Kidney (tissue), 14 donors: ENCODE measurements around the gene CRLF1. TPM values are rescaled to one million over a fixed set of nuclear protein-coding genes. Genes with fewer than 3 reads are reported as not detected.
A peak's percentile ranks its signal among the peaks of the same experiment; 100 is the strongest.

ENCODE experiments used
- DNase-seq, 5 donors: peaks; one replicate each; pipeline ENCODE4 v3.0.0-alpha.2; 2013 to 2020
- FAIRE-seq: peaks from 2 replicates; lab custom pipeline; 2012; peaks lifted over from hg19 to GRCh38; lab: Jason Lieb, UNC
- H3K27ac ChIP-seq, 2 donors: one replicate each; pipeline ENCODE4 v1.7.0; 2013; ENCODE audit warnings: low read depth in 2 of 2, low read length in 2 of 2, inconsistent platforms in 1 of 2
- H3K27me3 ChIP-seq: one replicate; pipeline ENCODE4 v1.7.1; 2013; ENCODE audit warnings: low read length, inconsistent platforms; ENCODE audit not compliant: control insufficient read depth, insufficient read depth
- H3K36me3 ChIP-seq, 3 donors: one replicate each; pipeline versions ENCODE4 v1.7.0 to v1.7.1; 2013; ENCODE audit warnings: low read length in 3 of 3, control low read depth in 1 of 3, inconsistent platforms in 1 of 3; ENCODE audit not compliant: insufficient read depth in 3 of 3, control insufficient read depth in 2 of 3
- H3K4me1 ChIP-seq, 3 donors: one replicate each; pipeline versions ENCODE4 v1.7.0 to v1.7.1; 2013; ENCODE audit warnings: low read length in 3 of 3, inconsistent platforms in 1 of 3, low read depth in 1 of 3; ENCODE audit not compliant: control insufficient read depth in 2 of 3, insufficient read depth in 2 of 3
- H3K4me3 ChIP-seq, 3 donors: one replicate each; pipeline versions ENCODE4 v1.7.0 to v1.8.1; 2013; ENCODE audit warnings: low read length in 3 of 3, control low read depth in 1 of 3, inconsistent platforms in 1 of 3
- H3K9ac ChIP-seq, 3 donors: one replicate each; pipeline versions ENCODE4 v1.7.0 to v1.7.1; 2013; ENCODE audit warnings: low read length in 3 of 3, control low read depth in 1 of 3, inconsistent platforms in 1 of 3
- H3K9me3 ChIP-seq, 3 donors: one replicate each; pipeline versions ENCODE4 v1.7.0 to v1.7.1; 2013; ENCODE audit warnings: low read length in 3 of 3, control low read depth in 1 of 3, inconsistent platforms in 1 of 3; ENCODE audit not compliant: control insufficient read depth in 2 of 3, insufficient read depth in 1 of 3
- intact Hi-C: fragments of 100-400 bp; cut with DNase I; formaldehyde crosslinking; loops from one replicate; pipeline ENCODE4 v1.11.1; 2022
- polyA plus RNA-seq: library from polyadenylated mRNA; stranded (reverse); fragments of 350-450 nt; fragmentation: Illumina TruSeq; extraction: RNeasy Lipid Tissue Mini Kit (QIAGEN cat#74804); gene quantifications from one replicate; pipeline ENCODE4 v1.2.3, GENCODE V29; 2014; ENCODE audit warnings: low read depth, low replicate concordance; ENCODE audit not compliant: insufficient read depth
- total RNA-seq: library from RNA; stranded (reverse); fragmentation: NEBNext Ultra II Directional; extraction: Animal tissue kit (Norgen Biotek cat#: 25700); gene quantifications from one replicate; pipeline ENCODE4 v1.2.1, GENCODE V29; 2021
- TF ChIP-seq, protein P1 (sequence below): IDR thresholded peaks from 3 replicates; pipeline ENCODE4 v1.5.1; 2012; ENCODE audit warnings: mild to moderate bottlenecking, moderate library complexity, borderline replicate concordance; ENCODE audit not compliant: insufficient read depth; ENCODE audit errors: extremely low read depth
- donor health status: control.
- donor health status: control.
- donor health status: control.
- donor health status: control.
- donor health status: control.
- donor health status: DM: yes; HTN: yes; CAD: no.
- donor health status: Normal renal cell carcinoma (clear cell type).

CRLF1 gene
- total and polyA plus RNA-seq, 2 donors from 2014 or later, result 6.6 to 28.9 TPM

DNA sequence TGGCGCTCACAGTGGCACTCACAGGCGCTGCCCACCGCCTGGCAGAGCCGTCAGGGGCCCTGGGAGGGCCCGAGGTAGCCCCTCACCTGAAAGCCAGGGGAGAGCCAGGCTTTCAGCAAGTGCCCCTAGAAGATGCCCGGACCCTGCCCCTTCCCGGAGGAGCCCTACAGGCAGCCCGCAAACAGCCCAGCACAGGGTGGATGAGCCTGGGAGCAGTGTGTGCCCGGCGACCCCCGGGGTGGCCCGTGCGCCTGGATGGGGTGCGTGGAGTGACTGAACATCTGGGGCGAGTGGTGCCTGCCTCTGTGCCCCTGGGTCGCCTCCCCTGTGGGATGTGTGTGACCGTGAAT lies 1.4 kb downstream of the CRLF1 start:
- TF ChIP-seq, protein P1, sequence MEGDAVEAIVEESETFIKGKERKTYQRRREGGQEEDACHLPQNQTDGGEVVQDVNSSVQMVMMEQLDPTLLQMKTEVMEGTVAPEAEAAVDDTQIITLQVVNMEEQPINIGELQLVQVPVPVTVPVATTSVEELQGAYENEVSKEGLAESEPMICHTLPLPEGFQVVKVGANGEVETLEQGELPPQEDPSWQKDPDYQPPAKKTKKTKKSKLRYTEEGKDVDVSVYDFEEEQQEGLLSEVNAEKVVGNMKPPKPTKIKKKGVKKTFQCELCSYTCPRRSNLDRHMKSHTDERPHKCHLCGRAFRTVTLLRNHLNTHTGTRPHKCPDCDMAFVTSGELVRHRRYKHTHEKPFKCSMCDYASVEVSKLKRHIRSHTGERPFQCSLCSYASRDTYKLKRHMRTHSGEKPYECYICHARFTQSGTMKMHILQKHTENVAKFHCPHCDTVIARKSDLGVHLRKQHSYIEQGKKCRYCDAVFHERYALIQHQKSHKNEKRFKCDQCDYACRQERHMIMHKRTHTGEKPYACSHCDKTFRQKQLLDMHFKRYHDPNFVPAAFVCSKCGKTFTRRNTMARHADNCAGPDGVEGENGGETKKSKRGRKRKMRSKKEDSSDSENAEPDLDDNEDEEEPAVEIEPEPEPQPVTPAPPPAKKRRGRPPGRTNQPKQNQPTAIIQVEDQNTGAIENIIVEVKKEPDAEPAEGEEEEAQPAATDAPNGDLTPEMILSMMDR, result no peak
- H3K4me1 ChIP-seq, result peaks cover 0 to 4% (median 0%) of the 10 kb centered on the region in 3 donors
- intact Hi-C loops, result no loop called here
- H3K36me3 ChIP-seq, result no peaks in the 10 kb centered on the region
- FAIRE-seq, result no peak
- H3K27me3 ChIP-seq, result peaks cover 29% of the 10 kb centered on the region
- no peak overlapping the region for H3K9ac ChIP-seq
- H3K27ac ChIP-seq, result no peak overlapping the region
- no peaks in the 10 kb centered on the region for H3K9me3 ChIP-seq
- no peak overlapping the region for H3K4me3 ChIP-seq
- DNase-seq, result no peak

DNA sequence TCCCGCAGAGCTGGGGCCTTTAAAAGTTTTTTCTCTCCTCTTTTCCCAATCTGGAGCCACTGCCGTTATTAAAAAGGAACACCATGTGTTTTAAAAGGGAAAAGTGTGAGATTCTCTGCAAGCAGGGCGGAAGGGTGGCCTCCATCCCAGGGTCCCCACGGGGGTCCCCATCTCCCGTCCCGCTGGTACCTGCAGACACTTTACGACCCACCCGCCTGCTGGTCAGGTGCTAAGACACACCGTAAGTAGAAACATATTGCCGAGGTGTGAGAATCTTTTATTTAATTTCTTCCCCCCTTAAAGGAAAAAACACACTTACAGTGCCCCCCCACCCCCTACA lies 1.8 kb downstream of the CRLF1 start:
- DNase-seq (no peak), FAIRE-seq (no peak)
- H3K9me3 ChIP-seq, result no peaks in the 10 kb centered on the region
- no peaks in the 10 kb centered on the region for H3K36me3 ChIP-seq
- TF ChIP-seq, protein P1, result no peak
- no peak overlapping the region for H3K9ac ChIP-seq
- no peak overlapping the region for H3K27ac ChIP-seq
- peaks cover 0 to 4% (median 0%) of the 10 kb centered on the region in 3 donors for H3K4me1 ChIP-seq
- peaks cover 29% of the 10 kb centered on the region for H3K27me3 ChIP-seq
- no peak overlapping the region for H3K4me3 ChIP-seq
- intact Hi-C loops, result no loop called here

DNA sequence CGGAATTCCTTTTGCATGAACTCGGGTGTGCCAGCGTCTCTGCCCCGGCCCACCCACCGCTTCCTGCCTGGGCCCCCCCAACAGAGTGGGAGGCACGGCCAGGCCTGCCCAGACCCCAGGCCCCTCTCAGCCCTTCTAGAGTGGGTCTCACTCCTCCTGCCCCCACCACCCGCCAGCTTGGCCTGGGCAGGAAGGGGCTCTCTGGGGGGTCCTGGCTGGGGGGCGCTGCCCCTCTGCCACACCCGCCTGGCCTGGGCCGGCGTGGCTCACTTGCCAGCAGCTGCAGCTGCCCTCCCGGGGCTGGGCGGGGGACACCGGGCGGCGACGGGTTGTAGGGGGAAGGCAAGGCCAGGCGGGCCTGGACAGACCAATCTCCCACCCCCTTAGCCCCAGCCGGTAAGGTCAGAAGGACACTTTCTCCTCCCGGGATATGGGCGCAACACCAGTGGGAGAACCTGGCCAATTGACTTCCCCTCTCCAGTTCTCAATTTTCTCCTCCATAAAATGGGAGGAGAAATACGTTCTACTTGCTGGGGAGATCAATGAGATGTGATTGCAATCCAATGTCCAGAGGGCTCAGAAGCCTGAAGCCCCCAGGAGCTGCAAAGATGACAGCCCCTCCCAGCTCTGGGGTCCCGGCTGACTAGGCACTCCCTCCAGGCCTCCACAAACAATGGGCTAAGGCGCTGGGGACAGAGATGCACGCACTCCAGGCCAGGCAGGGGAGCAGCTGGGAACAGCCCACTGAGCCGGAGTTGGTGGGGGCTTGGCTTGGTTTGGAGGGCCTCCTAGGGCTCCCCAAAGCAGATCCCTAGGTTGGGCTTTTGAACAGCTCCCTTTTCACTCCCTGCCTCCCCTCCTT lies 2.4 kb downstream of the CRLF1 start:
- Histone ChIP-seq H3K27me3 (peaks cover 29% of the 10 kb centered on the region), H3K4me1 (peaks cover 0 to 4% (median 0%) of the 10 kb centered on the region in 3 donors), H3K9me3 (no peaks in the 10 kb centered on the region), H3K36me3 (no peaks in the 10 kb centered on the region), H3K9ac (no peak overlapping the region), H3K27ac (no peak overlapping the region), H3K4me3 (no peak overlapping the region)
- TF ChIP-seq, protein P1, result no peak
- DNase-seq (peak in 1 of 5 donors; percentile 77), FAIRE-seq (no peak)
- intact Hi-C loops, result no loop called here
